Fibroblast of skin of left biceps (primary cell): Measurements from ENCODE around the gene AHDC1.
"Not testable (repeated sequence)": the region's sequence is repeated elsewhere in the genome, so short reads cannot be mapped to it uniquely, and the experiment has no call there.

ENCODE experiments used
- DNase-seq, 2 experiments: peaks; one replicate each; pipeline ENCODE4 v3.0.0-alpha.2; 2013; ENCODE audit warnings: low read depth in 2 of 2

AHDC1 gene

GRCh38 chr1:27518808-27519207, 85.1 kb downstream of the AHDC1 start:
- no peak for DNase-seq

GRCh38 chr1:27517907-27518718, 85.8 kb downstream of the AHDC1 start:
- DNase-seq, result no peak

- DNase-seq, result no peak
These were observed 86.6 kb downstream of the AHDC1 start for GRCh38 chr1:27517301-27517700.

- DNase-seq, result no peak
These were observed 88.3 kb downstream of the AHDC1 start for GRCh38 chr1:27515626-27516025.

GRCh38 chr1:27513958-27514357, 90.0 kb downstream of the AHDC1 start:
- no peak for DNase-seq

GRCh38 chr1:27513528-27513927, 90.4 kb downstream of the AHDC1 start:
- DNase-seq, result no peak

- no peak for DNase-seq
These were observed 94.5 kb downstream of the AHDC1 start for GRCh38 chr1:27509127-27510080.

GRCh38 chr1:27507960-27508665, 95.8 kb downstream of the AHDC1 start:
- no peak for DNase-seq

GRCh38 chr1:27506703-27507102, 97.2 kb downstream of the AHDC1 start:
- DNase-seq, result no peak

- DNase-seq, result no peak
These were observed 98.6 kb downstream of the AHDC1 start for GRCh38 chr1:27505420-27505680.

GRCh38 chr1:27504588-27505419, 99.1 kb downstream of the AHDC1 start:
- DNase-seq, result no peak

- DNase-seq, result no peak
These were observed 99.9 kb downstream of the AHDC1 start for GRCh38 chr1:27503844-27504587.

GRCh38 chr1:27503033-27503432, 100.9 kb downstream of the AHDC1 start:
- no peak for DNase-seq

- not testable (repeated sequence) for DNase-seq
These were observed 102.8 kb downstream of the AHDC1 start for GRCh38 chr1:27501159-27501558.

- DNase-seq, result no peak
These were observed 104.8 kb downstream of the AHDC1 start for GRCh38 chr1:27499142-27499541.

- peak; percentile 41 to 57 for DNase-seq
These were observed 107.3 kb downstream of the AHDC1 start for GRCh38 chr1:27496604-27497155.

GRCh38 chr1:27492796-27493195, 111.1 kb downstream of the AHDC1 start:
- DNase-seq, result no peak

- no peak for DNase-seq
These were observed 111.9 kb downstream of the AHDC1 start for GRCh38 chr1:27491748-27492700.
